A204.1 (cell line): Measurements from ENCODE around the gene ABCA2.
"Not testable (repeated sequence)": the region's sequence is repeated elsewhere in the genome, so short reads cannot be mapped to it uniquely, and the experiment has no call there.

ENCODE experiments used
- FAIRE-seq: peaks from 2 replicates; lab custom pipeline; 2012; peaks lifted over from hg19 to GRCh38; lab: Jason Lieb, UNC

The ABCA2 gene

GRCh38 chr9:137012694-137013570, 15.1 kb downstream of the ABCA2 start:
- FAIRE-seq: no peak

- FAIRE-seq: no peak
Observed at GRCh38 chr9:137011907-137012675, 15.9 kb downstream of the ABCA2 start.

- no peak for FAIRE-seq
Observed at GRCh38 chr9:137011156-137011555, 16.9 kb downstream of the ABCA2 start.

GRCh38 chr9:137009938-137010732, 17.9 kb downstream of the ABCA2 start:
- FAIRE-seq: no peak

GRCh38 chr9:137009217-137009616, 18.8 kb downstream of the ABCA2 start:
- FAIRE-seq: no peak

GRCh38 chr9:137008312-137008711, 19.7 kb downstream of the ABCA2 start:
- FAIRE-seq: no peak

- FAIRE-seq: no peak
Observed at GRCh38 chr9:137007816-137008270, 20.2 kb downstream of the ABCA2 start.

- no peak for FAIRE-seq
Observed at GRCh38 chr9:137007108-137007815, 20.8 kb downstream of the ABCA2 start.

- FAIRE-seq: no peak
Observed at GRCh38 chr9:137006116-137007003, 21.7 kb downstream of the ABCA2 start.

- FAIRE-seq: not testable (repeated sequence)
Observed at GRCh38 chr9:137004285-137004684, 23.8 kb downstream of the ABCA2 start.

GRCh38 chr9:137002646-137003041, 25.4 kb downstream of the ABCA2 start:
- FAIRE-seq: no peak

- no peak for FAIRE-seq
Observed at GRCh38 chr9:137001857-137002645, 26.0 kb downstream of the ABCA2 start.

GRCh38 chr9:137000177-137000930, 27.7 kb downstream of the ABCA2 start:
- no peak for FAIRE-seq

GRCh38 chr9:136997830-136998234, 30.2 kb downstream of the ABCA2 start:
- FAIRE-seq: no peak

GRCh38 chr9:136997371-136997770, 30.7 kb downstream of the ABCA2 start:
- FAIRE-seq: no peak

- FAIRE-seq: no peak
Observed at GRCh38 chr9:136996361-136997292, 31.4 kb downstream of the ABCA2 start, which contains the start of gene CLIC3. Gene CLIC3 (minus strand): TSS chr9:136996568. CDS start chr9:136996543, 25 bp downstream.

- FAIRE-seq: no peak
Observed at GRCh38 chr9:136995772-136996311, 32.2 kb downstream of the ABCA2 start.

- FAIRE-seq: no peak
Observed at GRCh38 chr9:136995362-136995761, 32.7 kb downstream of the ABCA2 start.
